Endothelial cell of hepatic sinusoid (primary cell): ENCODE data around the gene SPTY2D1.
"Not testable (repeated sequence)": the region's sequence is repeated elsewhere in the genome, so short reads cannot be mapped to it uniquely, and the experiment has no call there.

ENCODE experiments used
- in situ Hi-C: cut with HindIII; loops from 2 replicates; pipeline ENCODE4 v1.10.0; 2017; ENCODE audit warnings: low sequenced_read_pairs

Gene SPTY2D1

DNA sequence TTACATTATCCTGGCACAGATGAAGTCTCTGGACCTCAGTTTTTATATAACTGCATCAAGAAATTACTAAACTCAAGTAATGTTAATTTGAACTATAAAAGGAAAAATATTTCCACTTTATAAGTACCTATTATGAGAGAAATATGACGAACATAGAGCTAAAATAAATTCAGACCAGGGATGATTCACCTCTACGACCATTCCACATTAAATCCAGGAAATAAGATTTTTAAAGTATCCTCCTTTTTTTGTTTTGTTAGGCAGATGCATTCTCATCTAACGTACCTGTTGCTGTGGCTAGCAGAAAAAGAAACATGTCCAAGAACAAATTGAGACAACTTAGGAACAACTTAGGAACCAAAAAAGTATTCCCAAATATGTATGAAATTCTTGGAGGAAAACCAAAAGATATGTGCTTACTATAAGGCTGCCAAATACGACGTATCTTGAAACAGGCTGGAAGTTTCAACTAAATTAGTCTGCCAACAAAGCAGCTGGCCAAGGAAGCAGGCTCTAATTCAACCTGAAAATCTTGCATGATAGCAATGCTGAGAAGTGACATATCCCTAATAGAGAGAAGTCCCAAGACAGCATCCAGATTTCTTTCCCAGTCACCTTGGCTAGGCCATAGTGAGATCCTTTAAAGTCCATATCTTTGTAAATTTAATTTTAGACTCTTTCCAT is 15.7 kb downstream of the SPTY2D1 start:
- in situ Hi-C loops = no loop called here

GRCh38 chr11:18617688-18618341 is 16.3 kb downstream of the SPTY2D1 start:
- in situ Hi-C loops = no loop called here

DNA sequence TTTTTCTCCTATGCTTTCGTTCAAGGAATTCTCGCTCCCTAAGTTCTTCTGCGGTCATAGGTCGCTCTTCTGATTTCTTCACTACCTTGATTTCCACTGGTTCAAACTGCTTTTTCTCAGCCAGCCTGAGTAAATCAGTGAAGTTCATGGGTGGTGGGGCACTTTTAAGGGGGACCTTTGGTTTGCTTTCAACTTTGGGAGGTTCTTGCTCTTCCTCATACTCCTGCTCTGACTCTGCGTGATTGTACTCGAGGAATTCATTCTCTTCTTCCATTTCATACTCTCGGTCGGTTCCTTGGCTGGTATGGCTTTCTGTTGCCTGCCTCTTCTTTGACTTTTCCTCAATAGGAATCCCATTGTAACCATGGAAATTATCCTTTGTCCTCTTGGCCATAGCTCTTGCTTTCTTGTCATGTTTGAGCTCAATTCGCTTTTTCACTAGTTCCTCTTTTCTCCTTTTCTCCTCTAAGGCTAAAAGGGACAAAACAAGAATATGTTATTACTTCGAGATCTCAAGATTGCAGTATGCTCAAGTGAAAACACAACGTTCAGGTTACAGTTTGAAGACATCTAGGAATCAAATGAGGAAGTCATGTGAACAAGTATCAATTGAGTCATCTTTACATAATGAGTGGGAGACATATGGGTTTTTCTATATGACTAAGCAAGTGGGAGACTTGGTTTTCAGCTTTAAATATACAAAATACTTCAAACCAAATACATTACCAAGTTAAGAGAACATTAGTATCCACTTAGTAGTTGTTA is 18.3 kb downstream of the SPTY2D1 start:
- in situ Hi-C loops = no loop called here

DNA sequence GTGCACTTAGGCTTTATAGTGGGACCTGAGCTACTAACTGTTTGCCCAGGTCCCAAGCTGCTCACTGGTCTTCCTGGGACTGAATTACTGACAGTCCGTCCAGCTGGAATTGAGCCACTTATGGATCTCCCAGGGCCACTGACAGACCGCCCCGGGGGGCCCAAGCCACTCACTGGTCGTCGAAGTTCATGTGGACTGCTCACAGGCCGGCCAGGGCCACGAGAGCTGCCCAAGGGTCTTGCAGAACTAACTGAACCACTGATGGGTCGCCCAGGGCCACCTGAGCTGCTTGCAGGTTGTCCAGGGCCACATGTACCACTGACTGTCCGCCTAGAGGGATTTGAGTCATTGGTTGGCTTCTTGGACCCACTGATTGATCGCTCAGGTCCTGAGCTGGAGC is 19.5 kb downstream of the SPTY2D1 start:
- in situ Hi-C loops = no loop called here

GRCh38 chr11:18612394-18612793 is 21.7 kb downstream of the SPTY2D1 start:
- in situ Hi-C loops = no loop called here

DNA sequence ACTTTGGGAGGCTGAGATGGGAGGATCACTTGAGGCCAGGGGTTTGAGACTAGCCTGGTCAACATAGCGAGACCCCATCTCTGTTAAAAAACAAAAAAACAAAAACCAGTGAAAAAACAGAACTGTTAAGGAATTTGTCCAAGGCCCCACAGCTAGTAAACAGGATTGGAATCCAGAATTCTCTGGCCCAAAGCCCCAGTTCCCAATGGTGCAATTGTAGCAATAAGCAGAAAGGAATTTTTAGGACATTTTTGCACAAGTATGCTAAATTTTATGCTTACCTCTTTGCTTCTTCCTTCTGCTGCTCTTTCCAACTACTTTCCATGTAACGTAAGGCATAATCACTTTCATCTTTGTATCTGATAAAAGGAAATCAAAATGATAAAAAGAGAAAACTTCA is 22.9 kb downstream of the SPTY2D1 start:
- in situ Hi-C loops = no loop called here

DNA sequence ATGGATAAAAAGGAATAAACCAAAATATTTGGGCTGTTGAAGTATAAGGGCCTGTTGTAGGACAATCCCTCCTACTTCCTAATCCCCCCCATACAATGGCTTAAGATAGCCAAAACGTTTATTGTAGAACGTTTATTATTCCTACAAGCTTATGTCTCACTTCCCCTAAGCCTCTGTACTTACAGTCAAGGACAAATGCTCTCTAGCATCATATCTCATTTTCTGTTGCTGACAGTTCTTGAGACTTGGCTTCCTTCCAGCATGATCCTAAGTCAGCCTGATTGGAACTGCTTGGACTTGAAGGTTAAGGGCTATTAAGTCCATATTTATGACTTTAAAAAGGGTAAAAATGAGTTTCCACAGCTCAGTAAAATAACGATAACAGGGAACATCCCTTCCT is 25.8 kb downstream of the SPTY2D1 start:
- in situ Hi-C loops = no loop called here

GRCh38 chr11:18600915-18601569 is 33.1 kb downstream of the SPTY2D1 start:
- in situ Hi-C loops = no loop called here

DNA sequence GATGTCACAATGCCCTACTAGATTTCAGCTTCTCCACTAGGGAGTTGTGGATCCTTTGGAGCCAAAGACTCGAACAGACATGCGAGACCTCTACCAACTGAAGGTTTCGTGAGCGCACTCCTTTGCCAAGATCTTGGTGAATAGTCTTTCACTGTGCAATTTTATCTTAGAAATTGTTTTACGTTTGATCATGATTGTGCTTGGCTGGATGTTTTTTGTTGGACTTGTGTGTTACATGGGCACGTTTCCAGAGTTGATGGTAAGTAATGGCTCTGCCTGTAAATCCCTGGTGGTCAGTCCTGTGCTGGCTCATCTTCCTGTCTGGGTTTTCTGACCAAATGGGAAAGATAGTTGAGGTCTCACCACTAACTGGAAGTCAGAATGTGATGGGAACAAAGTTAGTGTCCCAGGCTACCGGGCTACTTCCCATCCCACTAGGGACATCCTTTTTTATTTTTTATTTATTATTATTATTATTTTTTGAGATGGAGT is 34.4 kb downstream of the SPTY2D1 start, which contains the start of gene MISFA:
TSS of gene MISFA (plus strand) at position 51 of the 492 bp plus-strand sequence. CDS start at position 191, 140 bp downstream.
- in situ Hi-C loops = no loop called here

DNA sequence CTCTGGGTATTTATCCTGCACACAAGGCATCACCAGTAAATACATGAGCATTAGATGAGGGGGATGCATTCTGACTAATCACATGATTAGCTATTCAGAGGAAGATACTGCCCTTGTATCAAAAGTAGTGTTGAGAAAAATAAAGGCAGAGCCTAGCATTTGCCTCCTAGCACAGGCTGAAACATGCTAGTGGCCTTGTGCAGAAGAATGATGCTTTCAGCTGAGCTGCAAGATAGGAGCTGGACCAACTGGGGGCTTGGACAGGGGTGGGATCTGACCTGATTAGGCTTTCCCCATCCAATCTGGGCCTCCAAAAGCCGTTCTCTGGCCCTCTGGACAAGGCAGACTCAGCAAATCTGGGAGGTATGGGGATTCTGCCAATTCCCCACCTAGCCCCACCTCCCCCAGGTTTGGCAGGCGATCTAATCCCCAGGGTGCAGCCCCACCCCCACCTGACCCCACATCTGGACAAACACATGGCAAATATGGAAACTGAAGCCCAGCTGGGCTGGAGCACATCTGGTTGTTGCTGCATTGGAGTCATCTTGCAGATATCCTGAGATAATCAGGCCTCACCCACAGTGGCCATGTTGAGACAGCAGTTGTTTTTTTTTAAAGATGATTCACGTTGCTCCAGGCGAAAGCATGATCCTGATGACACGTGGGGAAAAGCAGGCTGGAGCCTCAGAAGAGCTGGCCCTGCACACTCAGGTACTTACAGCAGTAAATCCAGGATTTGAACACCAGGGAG is 39.0 kb downstream of the SPTY2D1 start:
- in situ Hi-C loops = no loop called here

GRCh38 chr11:18594088-18594487 is 40.1 kb downstream of the SPTY2D1 start:
- in situ Hi-C loops = not testable (repeated sequence)

DNA sequence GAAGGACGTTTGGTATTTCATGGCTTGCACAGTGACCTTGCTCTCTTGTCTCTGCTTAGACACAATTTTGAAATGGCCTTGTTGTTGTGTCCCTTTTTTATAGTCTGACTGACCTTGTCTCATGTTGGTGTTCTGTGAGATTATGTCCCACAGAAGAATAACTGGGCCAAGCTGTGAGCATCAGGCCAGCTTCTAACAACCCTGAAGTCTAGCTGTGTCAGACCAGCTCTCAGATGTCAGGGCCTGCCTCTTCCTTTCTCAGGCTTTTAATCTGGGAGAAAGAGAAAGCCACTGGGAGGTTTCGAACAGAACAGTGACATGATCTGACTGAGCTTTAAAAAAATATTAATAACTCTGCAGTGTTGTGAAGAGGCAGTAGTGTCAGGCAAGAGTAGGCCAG is 43.6 kb downstream of the SPTY2D1 start:
- in situ Hi-C loops = no loop called here

DNA sequence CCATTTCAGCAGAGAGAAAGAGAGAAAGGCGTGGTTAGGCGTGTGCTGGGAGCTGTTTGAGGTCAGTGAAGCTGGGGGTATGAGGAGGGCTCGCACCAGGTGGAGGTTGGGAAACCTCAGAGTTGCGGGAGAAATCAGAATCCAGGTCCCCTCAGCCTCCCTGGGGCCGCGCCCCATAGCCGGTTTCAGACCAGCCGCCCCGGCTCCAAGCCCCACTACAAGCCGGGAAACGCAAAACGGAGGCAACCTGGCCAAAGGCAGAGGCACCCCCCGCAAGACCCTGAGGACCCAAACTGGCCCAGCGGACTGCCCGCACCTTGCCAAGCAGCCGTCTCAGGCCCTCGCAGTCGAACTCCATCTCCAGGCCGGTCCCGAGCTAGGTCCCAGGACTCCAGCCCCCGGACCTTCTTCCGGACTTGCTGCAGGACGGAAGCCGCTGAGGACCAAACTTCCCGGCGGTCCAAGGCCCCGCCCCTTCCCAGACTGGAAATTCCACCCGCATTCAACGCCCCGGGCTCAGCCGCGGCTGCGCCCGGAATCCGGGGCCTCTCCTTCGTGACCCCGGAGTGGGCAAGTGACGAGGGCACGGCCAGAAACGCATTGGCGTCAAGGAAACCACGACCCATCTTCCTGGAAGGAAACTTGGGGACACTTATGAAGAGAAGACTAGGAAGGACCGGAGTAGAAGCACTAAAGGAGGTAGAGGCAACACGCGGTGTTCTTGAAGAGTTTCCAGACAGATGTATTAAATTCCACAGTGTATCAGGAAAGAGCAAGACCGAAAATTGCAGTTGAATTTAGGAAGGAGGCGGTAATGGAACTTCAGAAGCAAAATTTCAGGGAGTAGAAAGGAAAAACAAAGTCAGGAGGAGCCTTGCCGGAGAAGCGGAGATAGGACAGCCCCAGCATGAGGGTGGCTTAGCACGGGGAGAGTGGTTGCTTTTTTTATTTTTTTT is 45.6 kb downstream of the SPTY2D1 start, which contains the start of gene UEVLD:
TSS of gene UEVLD (minus strand) at position 438 of the 956 bp plus-strand sequence. CDS start at position 358, 80 bp downstream.
- in situ Hi-C loops = no loop called here

DNA sequence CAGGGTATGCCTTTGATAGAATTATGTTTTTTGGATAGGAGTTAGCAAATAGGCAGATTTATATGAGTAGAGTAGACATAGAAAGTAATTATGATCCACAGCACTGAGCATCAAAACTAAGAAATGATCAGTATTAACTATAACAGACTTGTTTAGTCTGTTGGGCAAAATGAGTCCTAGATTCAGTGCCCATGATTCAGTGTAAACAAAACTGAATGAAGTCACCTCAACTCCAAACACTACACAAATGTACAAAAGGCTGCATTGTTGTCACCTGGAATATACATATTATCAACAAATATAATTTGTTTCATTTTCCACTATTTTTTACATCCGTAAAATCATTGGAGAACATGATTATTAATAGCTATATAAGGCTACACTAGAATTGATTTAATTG is 52.3 kb downstream of the SPTY2D1 start:
- in situ Hi-C loops = no loop called here

GRCh38 chr11:18580113-18580766 is 53.9 kb downstream of the SPTY2D1 start:
- in situ Hi-C loops = no loop called here

DNA sequence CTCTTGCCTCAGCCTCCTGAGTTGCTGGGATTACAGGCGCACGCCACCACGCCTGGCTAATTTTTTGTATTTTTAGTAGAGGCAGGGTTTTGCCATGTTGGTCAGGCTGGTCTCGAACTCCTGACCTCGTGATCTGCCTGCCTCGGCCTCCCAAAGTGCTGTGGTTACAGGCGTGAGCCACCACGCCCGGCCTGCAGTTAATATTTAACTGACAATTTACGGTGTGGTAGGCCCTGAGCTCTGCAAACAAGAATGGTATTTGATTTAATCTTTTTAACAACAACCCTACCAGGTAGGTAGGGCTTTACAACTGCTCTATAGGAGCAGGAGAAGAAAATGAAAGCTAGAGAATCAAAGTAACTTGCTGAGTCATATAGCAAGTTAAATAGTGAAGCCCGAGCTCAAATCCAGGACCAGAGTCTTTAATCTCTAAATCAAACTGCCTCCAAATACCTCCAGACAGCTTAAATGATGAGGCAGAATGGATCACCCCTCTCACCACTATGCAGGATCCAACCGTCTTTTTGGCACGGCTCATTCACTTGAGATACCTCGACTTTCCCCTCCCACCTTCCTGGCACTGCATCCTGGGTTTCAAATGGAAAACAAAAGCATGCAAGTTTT is 55.1 kb downstream of the SPTY2D1 start:
- in situ Hi-C loops = no loop called here

GRCh38 chr11:18575361-18575760 is 58.8 kb downstream of the SPTY2D1 start:
- in situ Hi-C loops = no loop called here

- in situ Hi-C loops = no loop called here
These were observed 67.1 kb downstream of the SPTY2D1 start for GRCh38 chr11:18567081-18567480.
